Smooth muscle cell of the coronary artery (primary cell): ENCODE results near the gene PLD3. TPM values are rescaled to one million over a fixed set of nuclear protein-coding genes. Genes with fewer than 3 reads are reported as not detected.

ENCODE experiments used
- total RNA-seq: library from RNA; depleted of rRNA; stranded (reverse); fragments of >200 nt; gene quantifications from 2 replicates; pipeline ENCODE4 v1.2.3, GENCODE V29; 2014; ENCODE audit warnings: low replicate concordance

The PLD3 gene, protein sequence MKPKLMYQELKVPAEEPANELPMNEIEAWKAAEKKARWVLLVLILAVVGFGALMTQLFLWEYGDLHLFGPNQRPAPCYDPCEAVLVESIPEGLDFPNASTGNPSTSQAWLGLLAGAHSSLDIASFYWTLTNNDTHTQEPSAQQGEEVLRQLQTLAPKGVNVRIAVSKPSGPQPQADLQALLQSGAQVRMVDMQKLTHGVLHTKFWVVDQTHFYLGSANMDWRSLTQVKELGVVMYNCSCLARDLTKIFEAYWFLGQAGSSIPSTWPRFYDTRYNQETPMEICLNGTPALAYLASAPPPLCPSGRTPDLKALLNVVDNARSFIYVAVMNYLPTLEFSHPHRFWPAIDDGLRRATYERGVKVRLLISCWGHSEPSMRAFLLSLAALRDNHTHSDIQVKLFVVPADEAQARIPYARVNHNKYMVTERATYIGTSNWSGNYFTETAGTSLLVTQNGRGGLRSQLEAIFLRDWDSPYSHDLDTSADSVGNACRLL
- 139 and 177 TPM in 2 replicates for total RNA-seq

DNA sequence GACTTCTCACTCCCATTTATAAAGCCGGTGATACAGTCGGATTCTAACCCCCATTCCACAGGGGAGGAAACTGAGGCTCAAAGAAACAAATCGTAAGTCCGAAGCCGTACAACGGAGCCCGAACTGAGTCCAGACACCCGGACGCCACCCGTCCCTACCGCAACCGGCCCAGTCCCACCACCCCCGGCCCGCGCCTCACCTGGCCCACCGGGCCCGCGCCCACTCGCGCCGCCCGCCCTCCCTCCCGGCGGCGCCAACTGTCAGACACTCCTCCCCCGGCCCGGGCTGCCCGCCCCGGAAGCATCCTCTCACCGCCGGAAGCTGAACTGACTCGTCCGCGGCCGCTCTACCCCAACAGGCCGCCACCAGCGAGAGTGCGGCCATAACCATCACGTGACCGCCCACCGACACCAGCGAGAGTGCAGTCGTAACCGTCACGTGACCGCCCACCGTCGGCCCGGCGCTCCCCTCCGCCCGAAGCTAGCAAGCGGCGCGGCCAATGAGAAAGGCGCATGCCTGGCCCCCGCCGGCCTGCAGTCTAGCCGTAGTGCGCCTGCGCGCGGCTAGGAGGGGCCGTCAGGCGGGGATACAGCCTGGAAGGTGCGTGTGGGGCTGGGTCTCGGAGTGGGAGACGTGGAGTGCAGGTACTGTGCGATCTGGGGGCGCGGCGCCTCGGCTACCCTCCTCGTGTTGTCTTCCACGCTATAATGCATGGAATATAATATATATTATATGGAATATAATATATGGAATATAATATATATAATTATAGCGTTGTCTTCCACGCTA, at the start of gene PLD3, which contains the start of gene C19orf47:
Gene PLD3 (plus strand): TSS at position 571 of the 789 bp plus-strand sequence. CDS start 17,789 bp downstream, outside the sequence.
Gene C19orf47 (minus strand): TSS at position 273 of the 789 bp plus-strand sequence. CDS start 6,540 bp downstream, outside the sequence.

DNA sequence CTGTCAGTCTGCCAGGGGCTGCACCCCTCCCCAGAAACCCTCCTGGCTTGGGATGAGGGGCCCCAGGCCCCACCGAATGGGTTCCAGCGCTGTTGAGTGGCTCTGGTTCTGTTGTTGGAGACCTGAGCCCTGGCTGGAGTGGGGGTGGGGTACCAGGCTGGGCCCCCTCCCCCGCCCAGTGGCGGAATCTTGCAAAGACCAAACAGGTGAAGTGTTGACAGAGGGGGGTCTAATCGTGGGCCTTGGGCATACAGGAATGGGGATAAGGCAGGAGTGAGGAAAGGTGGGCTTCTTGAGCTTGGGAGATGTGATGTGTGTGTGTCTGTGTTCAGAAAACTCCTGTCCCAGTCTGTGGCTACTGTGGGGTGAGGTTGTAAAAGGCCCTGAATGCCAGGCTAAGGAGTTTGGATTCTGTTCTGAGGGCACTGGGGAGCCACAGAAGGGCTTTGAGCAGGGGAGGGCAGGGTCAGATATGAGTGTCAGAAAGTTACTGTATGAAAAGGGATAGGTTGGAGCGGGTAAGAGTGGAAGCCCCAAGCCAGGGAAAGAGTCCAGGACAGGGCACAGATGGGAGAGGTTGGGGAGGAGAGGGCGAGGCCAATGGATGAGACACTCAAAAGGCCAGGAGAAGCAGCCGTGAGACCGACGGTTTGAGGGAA, 41.7 kb downstream of the PLD3 start, which contains the start of gene HIPK4:
Gene HIPK4 (minus strand): TSS at position 98 of the 659 bp plus-strand sequence. CDS start 279 bp downstream, outside the sequence.

DNA sequence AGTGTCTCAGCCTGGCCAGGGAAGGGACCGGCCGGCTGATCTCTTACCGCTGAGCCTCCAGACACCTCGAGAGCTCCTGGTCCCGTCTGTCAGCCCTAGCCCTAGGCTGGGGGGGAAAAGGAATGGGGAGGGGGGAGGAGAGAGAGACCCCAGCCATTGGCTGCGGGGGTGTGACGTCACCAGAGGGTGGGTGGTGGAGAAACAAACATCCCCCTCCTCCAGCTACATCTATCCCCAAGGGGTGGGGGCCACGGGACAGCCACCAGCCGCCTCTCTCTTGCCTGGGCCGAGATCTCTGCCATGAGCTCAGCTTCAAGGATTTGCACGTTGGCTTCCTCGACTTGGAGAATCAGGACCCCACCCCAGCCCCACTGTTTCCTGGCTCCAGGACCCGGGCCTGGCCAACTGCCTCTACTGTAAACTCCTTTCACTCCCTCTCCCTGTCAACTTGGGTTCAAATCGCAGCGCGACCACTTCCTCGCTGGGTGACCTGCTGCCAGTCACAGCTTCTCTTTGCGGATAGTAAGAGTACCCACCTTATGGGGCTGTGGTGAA, 64.9 kb downstream of the PLD3 start, which contains the start of gene PRX:
Gene PRX (minus strand): TSS at position 88 of the 555 bp plus-strand sequence. CDS start 5,446 bp downstream, outside the sequence.

DNA sequence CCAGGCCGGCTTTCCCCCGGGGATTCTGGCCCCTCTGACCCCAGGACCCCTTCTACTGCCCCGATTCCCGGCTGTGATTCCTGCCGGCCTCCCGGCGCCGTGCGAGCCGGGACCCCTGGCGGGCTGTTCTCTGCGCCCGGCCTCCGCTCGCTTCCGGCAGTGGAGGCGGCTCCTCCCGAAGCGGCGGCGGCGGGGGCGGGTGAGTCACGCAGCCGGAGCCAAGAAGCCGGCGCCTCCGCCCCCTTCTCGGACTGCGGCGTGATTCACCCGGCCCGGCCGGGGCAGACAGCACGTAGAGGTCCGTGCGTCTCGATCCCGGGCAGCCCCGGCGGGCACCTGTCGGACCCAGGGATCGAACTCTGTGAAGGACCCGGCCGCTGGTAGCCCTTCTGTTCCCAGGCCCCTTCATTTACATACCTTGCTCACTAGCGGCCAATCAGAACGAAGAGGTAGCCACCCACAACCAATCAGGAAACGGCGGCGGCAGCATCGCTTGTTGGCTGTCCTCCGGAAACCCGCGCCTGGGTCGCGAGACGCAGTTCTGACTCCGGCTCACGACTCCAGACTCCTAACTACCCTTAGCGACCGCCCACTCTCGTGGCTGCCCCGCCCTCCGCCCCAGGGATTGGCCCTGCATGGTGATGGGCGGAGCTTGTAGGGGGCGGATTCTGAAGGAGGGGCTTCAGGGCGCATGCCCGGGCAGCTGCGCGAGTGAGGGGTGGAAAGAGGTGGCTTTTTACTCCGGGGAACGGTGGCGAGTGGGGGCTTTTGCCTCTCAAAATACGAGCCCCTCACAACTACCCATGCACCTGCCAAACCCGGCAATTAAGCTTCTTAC, 77.2 kb downstream of the PLD3 start, which contains the start of gene SERTAD1:
Gene SERTAD1 (minus strand): TSS at position 543 of the 838 bp plus-strand sequence. CDS start 2,446 bp downstream, outside the sequence.

Other genes starting within 250 kb of the PLD3 start
- 4.0 and 7.1 TPM in 2 replicates for gene MAP3K10, start 157.3 kb upstream of the PLD3 start, total RNA-seq
- not detected in 2 replicates for gene TTC9B, start 130.3 kb upstream of the PLD3 start, total RNA-seq
- gene CCNP, start 122.0 kb upstream of the PLD3 start, total RNA-seq = 0.08 and 0.12 TPM in 2 replicates
- gene AKT2, start 63.4 kb upstream of the PLD3 start, total RNA-seq = 58.4 and 64.4 TPM in 2 replicates
- gene C19orf47, start 298 bp upstream of the PLD3 start, total RNA-seq = 4.6 and 6.9 TPM in 2 replicates
- gene HIPK4, start 41.5 kb downstream of the PLD3 start, total RNA-seq = under 0.01 and 0.08 TPM in 2 replicates
- gene PRX, start 64.7 kb downstream of the PLD3 start, total RNA-seq = 0.90 and 1.3 TPM in 2 replicates
- gene SERTAD1, start 77.3 kb downstream of the PLD3 start, total RNA-seq = 13.0 and 21.5 TPM in 2 replicates
- gene SERTAD3, start 95.6 kb downstream of the PLD3 start, total RNA-seq = 11.2 and 21.9 TPM in 2 replicates
- gene BLVRB, start 117.0 kb downstream of the PLD3 start, total RNA-seq = 146 and 191 TPM in 2 replicates
- gene SPTBN4, start 118.3 kb downstream of the PLD3 start, total RNA-seq = 1.2 and 7.8 TPM in 2 replicates
- 12.5 and 19.6 TPM in 2 replicates for gene SHKBP1, start 228.2 kb downstream of the PLD3 start, total RNA-seq